Measurements from ENCODE around the gene KIF26A. TPM values are rescaled to one million over a fixed set of nuclear protein-coding genes. Genes with fewer than 3 reads are reported as not detected.

KIF26A gene
- total and polyA plus RNA-seq, 2 of the 13 experiments (the other 11 are each of a cell fraction or from before 2014, with no cell fraction given): not detected

GRCh38 chr14:104128981-104129380 lies 9.4 kb upstream of the KIF26A start:
- in situ Hi-C loops (cut with HindIII; ENCODE audit: extremely low pct_ligation_motif_present, low pct_unique_long_range_greater_than_20kb): no loop called here
- BruUV-seq (replicated peaks): no TSS peak

More at GRCh38 chr14:104128981-104129380, 9.4 kb upstream of the KIF26A start:
- Histone ChIP-seq H3K4me1 (ENCODE audit: insufficient read depth, low read length) (no peaks in the 10 kb centered on the region), H3K36me3 (replicated peaks in 1 of 2; ENCODE audit: control insufficient read depth in 1 of 2, insufficient read depth in 2 of 2, low read length in 2 of 2) (no peaks in the 10 kb centered on the region), H3K4me2 (ENCODE audit: low read depth, low read length) (no peak overlapping the region), H3K4me3 (replicated peaks in 1 of 3; ENCODE audit: insufficient read depth in 1 of 3, low read depth in 2 of 3, low read length in 3 of 3) (no peak overlapping the region), H3K9me3 (ENCODE audit: low read length) (peaks cover 16% of the 10 kb centered on the region), H3K9ac (ENCODE audit: insufficient read depth, low read depth, low read length) (no peak overlapping the region), H3K79me2 (ENCODE audit: insufficient read depth, low read length) (no peaks in the 10 kb centered on the region), H4K20me1 (ENCODE audit: insufficient read depth, low read length) (no peaks in the 10 kb centered on the region), H3K27ac (ENCODE audit: extremely low read length, insufficient read depth, low read length) (no peak overlapping the region), H2AFZ (ENCODE audit: low read length) (no peak overlapping the region), H3K27me3 (ENCODE audit: control insufficient read depth in 1 of 2, insufficient read depth in 2 of 2, low read length in 2 of 2) (peaks cover 0 to 4% of the 10 kb centered on the region in 2 experiments; a peak in 2 of 5 replicates)
- no peak for DNase-seq (ENCODE audit: low spot score)
- CTCF ChIA-PET (ENCODE audit: low intra/inter-chr PET ratio, low total read pairs): interaction anchor here (2.9 kb wide), 1 partner anchor 51 kb away, joined by 37 read pairs; no protein-coding TSS in a partner anchor
- no peak for FAIRE-seq
- no peak for ATAC-seq
- POLR2A ChIA-PET: no interaction called here
- WGBS (ENCODE audit: low lambda C conversion rate): 5% methylated on average over 1 of the region's 1 CpG
- intact Hi-C loops (cut with micrococcal nuclease; ENCODE audit: unreplicated experiment): no loop called here
- TF ChIP-seq BRCA1 (CRISPR knock-in tag; IDR thresholded peaks at IDR 0.05) (no peak), UBTF (CRISPR knock-in tag; IDR thresholded peaks at IDR 0.05) (no peak), PLRG1 (conservative IDR thresholded peaks at IDR 0.05) (no peak), KDM5A (IDR thresholded peaks at IDR 0.05; ENCODE audit: borderline replicate concordance, low read length) (no peak), CC2D1A (CRISPR knock-in tag; IDR thresholded peaks at IDR 0.05) (no peak), PCBP1 (IDR thresholded peaks at IDR 0.05; ENCODE audit: borderline replicate concordance, low read depth, low read length) (0 out of 2 replicates have a peak, but pooled peaks have one; percentile 71), HNRNPK (IDR thresholded peaks at IDR 0.05; ENCODE audit: low read depth, low read length, poor library complexity, severe bottlenecking) (peak; percentile 95)
- TF ChIP-seq, protein P1, sequence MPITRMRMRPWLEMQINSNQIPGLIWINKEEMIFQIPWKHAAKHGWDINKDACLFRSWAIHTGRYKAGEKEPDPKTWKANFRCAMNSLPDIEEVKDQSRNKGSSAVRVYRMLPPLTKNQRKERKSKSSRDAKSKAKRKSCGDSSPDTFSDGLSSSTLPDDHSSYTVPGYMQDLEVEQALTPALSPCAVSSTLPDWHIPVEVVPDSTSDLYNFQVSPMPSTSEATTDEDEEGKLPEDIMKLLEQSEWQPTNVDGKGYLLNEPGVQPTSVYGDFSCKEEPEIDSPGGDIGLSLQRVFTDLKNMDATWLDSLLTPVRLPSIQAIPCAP (CRISPR knock-in tag; IDR thresholded peaks at IDR 0.05; ENCODE audit: low read depth): no peak

Data from HepG2 (cell line).